ENCODE measurements around the gene CHAMP1. TPM values are rescaled to one million over a fixed set of nuclear protein-coding genes. Genes with fewer than 3 reads are reported as not detected.
"Not testable (repeated sequence)": the region's sequence is repeated elsewhere in the genome, so short reads cannot be mapped to it uniquely, and the experiment has no call there.

The CHAMP1 gene
- total RNA-seq, 1 donor from 2014 or later = 26.8 TPM

DNA sequence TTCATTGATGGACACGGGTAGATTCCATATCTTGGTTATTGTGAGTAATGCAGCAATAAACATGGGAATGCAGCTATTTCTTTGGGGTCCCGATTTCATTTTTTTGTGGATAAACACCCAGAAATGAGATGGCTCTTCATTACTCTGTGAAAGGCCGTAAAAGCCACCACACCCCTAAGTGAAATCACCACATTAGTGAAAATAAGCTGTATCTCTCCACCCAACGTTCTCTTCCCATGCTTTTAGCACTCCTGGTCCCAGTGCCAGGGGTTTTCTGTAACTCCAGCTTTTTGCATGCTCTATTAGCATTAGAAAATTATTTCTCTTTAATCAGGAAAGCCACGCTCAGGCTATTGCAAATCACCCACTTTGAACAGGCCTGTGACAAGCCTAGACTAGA, 15.8 kb downstream of the CHAMP1 start:
- H3K27me3 Mint-ChIP-seq (ENCODE audit: low read depth, unreplicated experiment) = no peaks in the 10 kb centered on the region
- Histone ChIP-seq H3K9me3 (ENCODE audit: insufficient read depth, low read depth, low read length) (no peaks in the 10 kb centered on the region), H4K20me1 (ENCODE audit: insufficient read depth, low read length) (peaks cover 17% of the 10 kb centered on the region), H3K36me3 (ENCODE audit: insufficient read depth, low read length) (peaks cover 11% of the 10 kb centered on the region), H3K27ac (ENCODE audit: low read depth, low read length) (no peak overlapping the region), H3K9ac (ENCODE audit: low read length) (no peak overlapping the region), H3K79me2 (ENCODE audit: insufficient read depth, low read length) (peaks cover 10% of the 10 kb centered on the region), H3K27me3 (ENCODE audit: insufficient read depth, low read length) (no peaks in the 10 kb centered on the region), H3K4me2 (ENCODE audit: low read length) (no peak overlapping the region), H3K4me3 (ENCODE audit: insufficient read depth, low read depth, low read length) (no peak overlapping the region), H3K4me1 (ENCODE audit: insufficient read depth, low read length) (no peaks in the 10 kb centered on the region), H2AFZ (ENCODE audit: low read depth, low read length) (no peak overlapping the region)
- no peaks in the 10 kb centered on the region for H3K9me3 Mint-ChIP-seq (ENCODE audit: unreplicated experiment)
- H3K36me3 Mint-ChIP-seq (ENCODE audit: low read depth, unreplicated experiment) = peaks cover 16% of the 10 kb centered on the region
- no peak overlapping the region for H3K27ac Mint-ChIP-seq (ENCODE audit: unreplicated experiment)
- H3K4me3 Mint-ChIP-seq (ENCODE audit: unreplicated experiment) = no peak overlapping the region
- FAIRE-seq = no peak
- peaks cover 3% of the 10 kb centered on the region for H3K4me1 Mint-ChIP-seq (ENCODE audit: low read depth, unreplicated experiment)
- DNase-seq (ENCODE audit: low read depth) = no peak
- TF ChIP-seq CTCF (IDR thresholded peaks at IDR 0.05; ENCODE audit: insufficient read depth, low read depth, low read length) (no peak), EZH2 (IDR thresholded peaks at IDR 0.05; ENCODE audit: insufficient read depth, low read length) (no peak)

DNA sequence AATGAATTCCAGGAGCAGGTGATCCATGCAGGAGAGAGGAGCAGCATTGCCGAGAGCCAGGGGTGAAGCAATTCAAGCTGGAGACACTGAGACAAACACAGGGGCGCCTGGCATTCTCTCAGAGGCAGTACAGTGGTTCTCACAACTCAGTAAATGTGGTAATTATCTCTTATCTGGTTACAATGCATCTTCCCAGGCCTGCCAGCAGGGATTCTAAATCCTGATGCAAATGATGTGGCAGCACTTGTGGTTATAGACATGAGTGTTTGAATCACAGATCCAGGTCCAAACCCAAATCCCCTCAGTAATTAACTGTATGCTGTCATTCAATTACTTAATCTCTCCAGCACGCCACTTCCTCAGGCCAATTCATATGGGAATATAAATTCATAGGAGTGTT, 19.6 kb downstream of the CHAMP1 start:
- H3K4me1 Mint-ChIP-seq (ENCODE audit: low read depth, unreplicated experiment); H3K27me3 Mint-ChIP-seq (ENCODE audit: low read depth, unreplicated experiment); FAIRE-seq; H3K9me3 ChIP-seq (ENCODE audit: insufficient read depth, low read depth, low read length); H3K9me3 Mint-ChIP-seq (ENCODE audit: unreplicated experiment); H3K4me3 ChIP-seq (ENCODE audit: insufficient read depth, low read depth, low read length); H3K27ac ChIP-seq (ENCODE audit: low read depth, low read length); H3K4me1 ChIP-seq (ENCODE audit: insufficient read depth, low read length); H3K36me3 ChIP-seq (ENCODE audit: insufficient read depth, low read length); H3K36me3 Mint-ChIP-seq (ENCODE audit: low read depth, unreplicated experiment); H3K9ac ChIP-seq (ENCODE audit: low read length); H3K27ac Mint-ChIP-seq (ENCODE audit: unreplicated experiment); H3K4me3 Mint-ChIP-seq (ENCODE audit: unreplicated experiment); DNase-seq (ENCODE audit: low read depth); H3K27me3 ChIP-seq (ENCODE audit: insufficient read depth, low read length); H2AFZ ChIP-seq (ENCODE audit: low read depth, low read length); H3K79me2 ChIP-seq (ENCODE audit: insufficient read depth, low read length); H3K4me2 ChIP-seq (ENCODE audit: low read length); H4K20me1 ChIP-seq (ENCODE audit: insufficient read depth, low read length): not testable (repeated sequence)

GRCh38 chr13:114334305-114335053, 20.2 kb downstream of the CHAMP1 start:
- TF ChIP-seq EZH2 (IDR thresholded peaks at IDR 0.05; ENCODE audit: insufficient read depth, low read length) (no peak), CTCF (IDR thresholded peaks at IDR 0.05; ENCODE audit: insufficient read depth, low read depth, low read length) (no peak)
- Histone ChIP-seq H4K20me1 (ENCODE audit: insufficient read depth, low read length) (no peaks in the 10 kb centered on the region), H3K4me3 (ENCODE audit: insufficient read depth, low read depth, low read length) (no peak overlapping the region), H3K27me3 (ENCODE audit: insufficient read depth, low read length) (no peaks in the 10 kb centered on the region), H3K79me2 (ENCODE audit: insufficient read depth, low read length) (no peaks in the 10 kb centered on the region), H3K4me2 (ENCODE audit: low read length) (no peak overlapping the region), H2AFZ (ENCODE audit: low read depth, low read length) (no peak overlapping the region), H3K9ac (ENCODE audit: low read length) (no peak overlapping the region), H3K36me3 (ENCODE audit: insufficient read depth, low read length) (peaks cover 2% of the 10 kb centered on the region), H3K4me1 (ENCODE audit: insufficient read depth, low read length) (no peaks in the 10 kb centered on the region), H3K9me3 (ENCODE audit: insufficient read depth, low read depth, low read length) (no peaks in the 10 kb centered on the region), H3K27ac (ENCODE audit: low read depth, low read length) (no peak overlapping the region)
- no peaks in the 10 kb centered on the region for H3K27me3 Mint-ChIP-seq (ENCODE audit: low read depth, unreplicated experiment)
- FAIRE-seq (no peak), DNase-seq (ENCODE audit: low read depth) (no peak)
- H3K36me3 Mint-ChIP-seq (ENCODE audit: low read depth, unreplicated experiment) = no peaks in the 10 kb centered on the region
- H3K4me3 Mint-ChIP-seq (ENCODE audit: unreplicated experiment) = no peak overlapping the region
- no peaks in the 10 kb centered on the region for H3K4me1 Mint-ChIP-seq (ENCODE audit: low read depth, unreplicated experiment)
- H3K9me3 Mint-ChIP-seq (ENCODE audit: unreplicated experiment) = peaks cover 2% of the 10 kb centered on the region
- H3K27ac Mint-ChIP-seq (ENCODE audit: unreplicated experiment) = no peak overlapping the region

GRCh38 chr13:114336457-114336856, 22.2 kb downstream of the CHAMP1 start:
- H3K36me3 Mint-ChIP-seq (ENCODE audit: low read depth, unreplicated experiment); H2AFZ ChIP-seq (ENCODE audit: low read depth, low read length); DNase-seq (ENCODE audit: low read depth); H3K79me2 ChIP-seq (ENCODE audit: insufficient read depth, low read length); H3K36me3 ChIP-seq (ENCODE audit: insufficient read depth, low read length); H3K27ac ChIP-seq (ENCODE audit: low read depth, low read length); H3K27me3 Mint-ChIP-seq (ENCODE audit: low read depth, unreplicated experiment); H3K9me3 Mint-ChIP-seq (ENCODE audit: unreplicated experiment); H3K27ac Mint-ChIP-seq (ENCODE audit: unreplicated experiment); H3K9me3 ChIP-seq (ENCODE audit: insufficient read depth, low read depth, low read length); H3K4me3 ChIP-seq (ENCODE audit: insufficient read depth, low read depth, low read length); FAIRE-seq; H3K4me3 Mint-ChIP-seq (ENCODE audit: unreplicated experiment); H3K4me2 ChIP-seq (ENCODE audit: low read length); H3K27me3 ChIP-seq (ENCODE audit: insufficient read depth, low read length); H4K20me1 ChIP-seq (ENCODE audit: insufficient read depth, low read length); H3K9ac ChIP-seq (ENCODE audit: low read length); H3K4me1 ChIP-seq (ENCODE audit: insufficient read depth, low read length); H3K4me1 Mint-ChIP-seq (ENCODE audit: low read depth, unreplicated experiment): not testable (repeated sequence)
